Tibial nerve (tissue), 4 donors: ENCODE results near the gene COG5.

ENCODE experiments used
- EP300 ChIP-seq, 2 donors: sonication (generic); formaldehyde crosslinking; IDR thresholded peaks; one replicate each; pipeline ENCODE4 v1.6.1; 2017; ENCODE audit warnings: antibody characterized with exemption in 2 of 2, mild to moderate bottlenecking in 1 of 2
- POLR2A ChIP-seq, 2 donors: fragments of 450-650 bp; IDR thresholded peaks; one replicate each; pipeline ENCODE4 v1.6.1; 2017; ENCODE audit warnings: antibody characterized with exemption in 2 of 2, mild to moderate bottlenecking in 2 of 2, moderate library complexity in 2 of 2
- TF ChIP-seq, protein P1 (sequence below), 5 experiments: fragments of 200-600 bp in 3 of 5; fragments of 450-650 bp in 2 of 5; sonication (generic) in 3 of 5; IDR thresholded peaks; one replicate each; pipeline ENCODE4 v1.5.1; 2016 to 2019; ENCODE audit warnings: antibody characterized with exemption in 5 of 5, mild to moderate bottlenecking in 3 of 5, moderate library complexity in 2 of 5

DNA sequence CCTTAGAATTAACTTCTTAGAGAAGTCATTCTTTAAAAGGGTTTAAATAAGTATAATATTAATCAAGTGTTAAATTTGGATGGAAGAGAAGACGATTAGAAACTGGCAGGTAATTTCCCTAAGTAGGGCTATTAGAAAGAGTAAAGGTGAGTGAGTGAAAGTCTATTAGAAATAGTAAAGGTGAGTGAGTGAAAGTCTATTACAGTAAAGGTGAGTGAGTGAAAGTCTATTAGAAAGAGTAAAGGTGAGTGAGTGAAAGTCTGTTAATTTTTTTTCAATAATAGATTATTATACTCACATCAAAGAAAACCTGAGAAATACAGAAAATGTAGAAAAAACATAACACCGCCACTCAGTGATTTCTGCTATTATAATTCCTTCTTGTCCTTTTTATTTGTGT, 405.7 kb downstream of the COG5 start:
- TF ChIP-seq, protein P1, sequence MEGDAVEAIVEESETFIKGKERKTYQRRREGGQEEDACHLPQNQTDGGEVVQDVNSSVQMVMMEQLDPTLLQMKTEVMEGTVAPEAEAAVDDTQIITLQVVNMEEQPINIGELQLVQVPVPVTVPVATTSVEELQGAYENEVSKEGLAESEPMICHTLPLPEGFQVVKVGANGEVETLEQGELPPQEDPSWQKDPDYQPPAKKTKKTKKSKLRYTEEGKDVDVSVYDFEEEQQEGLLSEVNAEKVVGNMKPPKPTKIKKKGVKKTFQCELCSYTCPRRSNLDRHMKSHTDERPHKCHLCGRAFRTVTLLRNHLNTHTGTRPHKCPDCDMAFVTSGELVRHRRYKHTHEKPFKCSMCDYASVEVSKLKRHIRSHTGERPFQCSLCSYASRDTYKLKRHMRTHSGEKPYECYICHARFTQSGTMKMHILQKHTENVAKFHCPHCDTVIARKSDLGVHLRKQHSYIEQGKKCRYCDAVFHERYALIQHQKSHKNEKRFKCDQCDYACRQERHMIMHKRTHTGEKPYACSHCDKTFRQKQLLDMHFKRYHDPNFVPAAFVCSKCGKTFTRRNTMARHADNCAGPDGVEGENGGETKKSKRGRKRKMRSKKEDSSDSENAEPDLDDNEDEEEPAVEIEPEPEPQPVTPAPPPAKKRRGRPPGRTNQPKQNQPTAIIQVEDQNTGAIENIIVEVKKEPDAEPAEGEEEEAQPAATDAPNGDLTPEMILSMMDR (IDR thresholded peaks at IDR 0.05): no peak
- TF ChIP-seq POLR2A (IDR thresholded peaks at IDR 0.05) (no peak), EP300 (IDR thresholded peaks at IDR 0.05) (no peak)
